ENCODE measurements around the gene RTEL1.

RTEL1 gene

GRCh38 chr20:63633732-63634131 lies 24.4 kb upstream of the RTEL1 start:
- peaks cover 3% of the 10 kb centered on the region for H3K36me3 ChIP-seq (replicated peaks; ENCODE audit: low read depth, low read length)
- no peak overlapping the region for H3K4me3 ChIP-seq (ENCODE audit: low read length)
- H3K4me1 ChIP-seq (ENCODE audit: low read length), result peaks cover 13% of the 10 kb centered on the region
- peaks cover 3% of the 10 kb centered on the region for H3K79me2 ChIP-seq (ENCODE audit: low read length)
- H3K9ac ChIP-seq (ENCODE audit: low read length), result no peak overlapping the region
- no peaks in the 10 kb centered on the region for H3K9me3 ChIP-seq (ENCODE audit: insufficient read depth, low read length)
- TF ChIP-seq CTCF (IDR thresholded peaks at IDR 0.05; ENCODE audit: low read depth, low read length) (no peak), EZH2phosphoT487 (IDR thresholded peaks at IDR 0.05; ENCODE audit: low read depth) (no peak)
- H3K27me3 ChIP-seq (ENCODE audit: low read depth, low read length), result no peaks in the 10 kb centered on the region
- no peaks in the 10 kb centered on the region for H4K20me1 ChIP-seq (ENCODE audit: insufficient read depth, low read length)
- H3K4me2 ChIP-seq (ENCODE audit: low read length), result no peak overlapping the region
- no peak overlapping the region for H2AFZ ChIP-seq (ENCODE audit: low read depth, low read length)
- H3K27ac ChIP-seq (ENCODE audit: low read length), result no peak overlapping the region

GRCh38 chr20:63635431-63636141 lies 22.5 kb upstream of the RTEL1 start:
- H3K79me2 ChIP-seq (ENCODE audit: low read length), result no peaks in the 10 kb centered on the region
- H3K27me3 ChIP-seq (ENCODE audit: low read depth, low read length), result no peaks in the 10 kb centered on the region
- peak overlapping the region; percentile 55 for H3K4me2 ChIP-seq (ENCODE audit: low read length)
- H3K9ac ChIP-seq (ENCODE audit: low read length), result no peak overlapping the region
- H3K9me3 ChIP-seq (ENCODE audit: insufficient read depth, low read length), result no peaks in the 10 kb centered on the region
- H3K27ac ChIP-seq (ENCODE audit: low read length), result no peak overlapping the region
- no peak overlapping the region for H3K4me3 ChIP-seq (ENCODE audit: low read length)
- H4K20me1 ChIP-seq (ENCODE audit: insufficient read depth, low read length), result no peaks in the 10 kb centered on the region
- H3K36me3 ChIP-seq (replicated peaks; ENCODE audit: low read depth, low read length), result no peaks in the 10 kb centered on the region
- H3K4me1 ChIP-seq (ENCODE audit: low read length), result peaks cover 18% of the 10 kb centered on the region
- TF ChIP-seq CTCF (IDR thresholded peaks at IDR 0.05; ENCODE audit: low read depth, low read length), result no peak
- H2AFZ ChIP-seq (ENCODE audit: low read depth, low read length), result peak overlapping the region; percentile 86

DNA sequence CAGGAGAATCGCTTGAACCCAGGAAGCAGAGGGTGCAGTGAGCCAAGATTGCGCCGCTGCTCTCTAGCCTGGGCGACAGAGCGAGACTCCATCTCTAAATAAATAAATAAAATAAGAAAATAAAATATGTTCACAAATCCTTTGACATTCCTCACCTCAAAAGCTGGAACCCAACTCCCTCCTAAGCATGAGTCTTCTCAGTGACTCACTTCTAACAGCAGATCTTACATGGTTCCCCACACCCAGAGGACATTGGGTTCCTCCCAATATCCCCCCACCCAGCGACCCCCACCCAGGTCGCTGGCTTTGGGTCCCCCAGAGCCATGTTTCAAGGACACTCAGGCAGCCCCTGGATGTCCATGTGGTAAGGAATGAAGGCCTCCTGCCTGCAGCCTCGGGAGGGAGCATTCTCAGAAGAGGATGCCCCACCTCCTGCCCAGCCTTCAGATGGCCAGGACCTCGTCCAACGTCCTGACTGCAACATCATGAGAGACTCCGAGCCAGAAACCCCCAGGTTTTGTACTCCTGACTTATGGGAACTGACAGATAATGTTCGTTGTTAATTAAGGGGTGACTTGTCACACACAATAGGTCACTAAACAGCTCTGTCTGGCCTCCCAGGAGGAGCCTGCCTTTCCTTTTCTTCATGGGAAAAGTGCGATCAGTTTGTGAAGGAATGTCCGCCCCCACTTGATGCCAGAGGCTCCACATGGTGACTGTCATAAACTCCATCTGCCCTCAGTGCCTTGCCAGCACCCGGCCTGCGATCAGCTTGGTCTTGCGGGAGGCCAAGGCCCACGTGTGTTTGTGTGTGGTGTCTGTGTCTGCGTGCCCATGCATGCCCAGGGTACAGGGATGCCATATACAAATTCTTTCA lies 21.1 kb upstream of the RTEL1 start:
- H3K4me2 ChIP-seq (ENCODE audit: low read length), result no peak overlapping the region
- no peak overlapping the region for H3K4me3 ChIP-seq (ENCODE audit: low read length)
- no peaks in the 10 kb centered on the region for H3K27me3 ChIP-seq (ENCODE audit: low read depth, low read length)
- H3K4me1 ChIP-seq (ENCODE audit: low read length), result peaks cover 18% of the 10 kb centered on the region
- no peaks in the 10 kb centered on the region for H3K79me2 ChIP-seq (ENCODE audit: low read length)
- no peak overlapping the region for H3K9ac ChIP-seq (ENCODE audit: low read length)
- H3K9me3 ChIP-seq (ENCODE audit: insufficient read depth, low read length), result no peaks in the 10 kb centered on the region
- H3K27ac ChIP-seq (ENCODE audit: low read length), result no peak overlapping the region
- H2AFZ ChIP-seq (ENCODE audit: low read depth, low read length), result no peak overlapping the region
- TF ChIP-seq CTCF (IDR thresholded peaks at IDR 0.05; ENCODE audit: low read depth, low read length), result no peak
- TF ChIP-seq EZH2phosphoT487 (IDR thresholded peaks at IDR 0.05; ENCODE audit: low read depth), result no peak
- H4K20me1 ChIP-seq (ENCODE audit: insufficient read depth, low read length), result no peaks in the 10 kb centered on the region
- H3K36me3 ChIP-seq (replicated peaks; ENCODE audit: low read depth, low read length), result no peaks in the 10 kb centered on the region
